VCaP (cell line): ENCODE data around the gene SMARCA4.

Experiments
- H3K27ac ChIP-seq: fragments of 450-650 bp; 2 replicates; pipeline ENCODE4 v1.5.1; 2017
- TF ChIP-seq, protein P1 (sequence below): fragments of 450-650 bp; conservative IDR thresholded peaks from 2 replicates; pipeline ENCODE4 v1.5.1; 2017; ENCODE audit warnings: mild to moderate bottlenecking, moderate library complexity

Gene SMARCA4

DNA sequence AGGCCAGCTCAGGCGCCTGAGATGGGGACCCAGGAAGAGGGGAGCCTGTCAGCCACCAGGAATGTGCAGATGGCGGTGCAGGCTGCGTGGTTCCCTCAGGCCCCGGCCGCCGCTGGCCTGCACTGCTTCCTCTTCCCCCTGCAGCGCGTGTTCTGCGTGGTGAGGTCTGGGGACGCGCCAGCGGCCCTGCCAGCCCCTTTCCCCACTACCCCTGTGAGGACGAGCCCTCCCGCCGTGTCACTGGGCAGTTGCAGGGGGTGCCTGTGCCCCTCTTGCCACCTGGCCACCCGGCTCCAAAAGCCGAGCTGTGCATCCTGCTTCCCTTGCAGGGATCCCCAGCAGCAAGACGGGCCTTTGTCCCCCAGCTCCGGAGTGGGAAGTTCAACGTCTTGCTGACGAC is 58.4 kb downstream of the SMARCA4 start:
- TF ChIP-seq, protein P1, sequence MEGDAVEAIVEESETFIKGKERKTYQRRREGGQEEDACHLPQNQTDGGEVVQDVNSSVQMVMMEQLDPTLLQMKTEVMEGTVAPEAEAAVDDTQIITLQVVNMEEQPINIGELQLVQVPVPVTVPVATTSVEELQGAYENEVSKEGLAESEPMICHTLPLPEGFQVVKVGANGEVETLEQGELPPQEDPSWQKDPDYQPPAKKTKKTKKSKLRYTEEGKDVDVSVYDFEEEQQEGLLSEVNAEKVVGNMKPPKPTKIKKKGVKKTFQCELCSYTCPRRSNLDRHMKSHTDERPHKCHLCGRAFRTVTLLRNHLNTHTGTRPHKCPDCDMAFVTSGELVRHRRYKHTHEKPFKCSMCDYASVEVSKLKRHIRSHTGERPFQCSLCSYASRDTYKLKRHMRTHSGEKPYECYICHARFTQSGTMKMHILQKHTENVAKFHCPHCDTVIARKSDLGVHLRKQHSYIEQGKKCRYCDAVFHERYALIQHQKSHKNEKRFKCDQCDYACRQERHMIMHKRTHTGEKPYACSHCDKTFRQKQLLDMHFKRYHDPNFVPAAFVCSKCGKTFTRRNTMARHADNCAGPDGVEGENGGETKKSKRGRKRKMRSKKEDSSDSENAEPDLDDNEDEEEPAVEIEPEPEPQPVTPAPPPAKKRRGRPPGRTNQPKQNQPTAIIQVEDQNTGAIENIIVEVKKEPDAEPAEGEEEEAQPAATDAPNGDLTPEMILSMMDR, result no peak
- no peak overlapping the region for H3K27ac ChIP-seq

DNA sequence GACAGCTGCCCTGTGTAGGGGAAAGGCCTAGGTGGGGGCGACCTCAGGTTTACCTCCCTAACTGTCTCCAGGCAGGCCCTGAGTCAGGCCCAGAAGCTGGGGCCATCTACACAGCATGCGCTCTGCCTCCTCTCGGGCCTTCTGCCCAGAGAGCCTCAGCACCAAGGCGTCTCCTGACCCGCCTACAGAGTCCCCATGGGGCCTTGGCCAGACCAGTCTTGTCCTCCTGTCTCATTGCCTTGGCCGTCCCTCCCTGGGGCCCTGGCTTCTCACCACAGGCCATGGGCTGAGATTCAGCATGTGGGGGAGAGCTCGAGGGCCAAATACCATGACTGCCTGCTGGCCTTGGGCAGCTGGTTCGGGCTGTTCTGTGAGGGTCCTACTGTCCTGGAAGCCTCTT is 59.0 kb downstream of the SMARCA4 start:
- H3K27ac ChIP-seq, result no peak overlapping the region
- TF ChIP-seq, protein P1, result no peak

DNA sequence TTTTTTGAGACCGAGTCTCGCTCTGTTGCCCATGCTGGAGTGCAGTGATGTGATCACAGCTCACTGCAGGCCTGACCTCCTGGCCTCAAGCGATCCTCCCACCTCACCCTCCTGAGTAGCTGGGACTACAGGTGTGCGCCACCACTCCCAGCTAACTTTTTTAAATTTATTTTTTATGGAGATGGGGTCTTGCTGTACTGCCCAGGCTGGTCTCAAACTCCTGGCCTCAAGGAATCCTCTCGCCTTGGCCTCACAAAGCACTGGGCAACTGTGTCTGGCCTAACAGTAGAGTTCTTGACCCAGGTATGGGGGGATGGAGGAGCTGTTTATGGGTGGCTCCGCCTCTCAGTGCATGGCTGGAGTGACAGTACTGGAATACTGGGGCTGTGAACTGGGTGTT is 59.6 kb downstream of the SMARCA4 start:
- TF ChIP-seq, protein P1, result no peak
- H3K27ac ChIP-seq, result no peak overlapping the region

DNA sequence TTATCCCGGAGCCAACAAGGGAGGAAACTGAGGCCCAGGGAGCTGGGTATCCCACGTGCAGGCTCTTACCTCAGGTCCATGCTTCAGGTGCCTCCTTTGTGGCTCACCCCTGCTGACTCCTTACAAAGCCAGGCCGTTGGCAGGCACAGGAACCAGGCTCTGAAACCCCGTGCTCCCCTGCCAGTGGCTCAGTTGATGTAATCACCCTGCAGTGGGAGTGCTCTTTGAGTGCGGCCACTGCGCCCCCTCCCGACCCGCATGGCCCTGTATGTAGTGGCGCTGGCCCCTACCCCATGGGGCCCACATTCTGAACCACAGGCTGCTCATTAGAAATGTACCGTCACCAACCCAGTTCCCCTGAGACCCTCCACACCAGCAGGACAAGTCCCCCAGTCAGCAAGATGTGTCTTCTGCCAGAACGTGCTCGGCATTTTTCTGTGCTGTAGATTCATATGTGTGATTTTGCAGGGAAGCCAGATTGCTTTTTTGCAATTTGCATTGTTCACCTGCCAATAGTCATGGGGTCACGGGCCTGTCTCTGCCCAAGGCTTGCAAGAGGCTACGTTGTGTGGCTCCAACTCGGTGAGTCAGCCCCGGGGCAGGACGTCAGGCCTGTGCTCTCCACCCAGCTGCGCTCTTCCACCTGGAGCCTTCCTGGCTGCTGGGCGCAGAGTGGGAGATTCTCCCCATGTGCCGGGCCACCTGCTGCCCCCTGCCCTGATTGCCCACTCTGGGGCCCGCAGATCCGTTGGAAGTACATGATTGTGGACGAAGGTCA is 60.3 kb downstream of the SMARCA4 start:
- TF ChIP-seq, protein P1, result no peak
- H3K27ac ChIP-seq, result no peak overlapping the region

DNA sequence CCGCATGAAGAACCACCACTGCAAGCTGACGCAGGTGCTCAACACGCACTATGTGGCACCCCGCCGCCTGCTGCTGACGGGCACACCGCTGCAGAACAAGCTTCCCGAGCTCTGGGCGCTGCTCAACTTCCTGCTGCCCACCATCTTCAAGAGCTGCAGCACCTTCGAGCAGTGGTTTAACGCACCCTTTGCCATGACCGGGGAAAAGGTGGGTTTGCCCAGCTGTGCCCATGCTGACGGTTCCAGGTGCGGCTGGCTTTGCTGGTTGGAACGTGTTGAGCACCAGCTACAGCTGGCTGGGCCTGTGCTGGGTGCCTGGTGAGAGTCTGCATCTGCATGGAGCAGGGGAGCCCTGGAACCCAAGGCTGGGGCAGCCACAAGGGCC is 60.9 kb downstream of the SMARCA4 start:
- TF ChIP-seq, protein P1, result no peak
- no peak overlapping the region for H3K27ac ChIP-seq

DNA sequence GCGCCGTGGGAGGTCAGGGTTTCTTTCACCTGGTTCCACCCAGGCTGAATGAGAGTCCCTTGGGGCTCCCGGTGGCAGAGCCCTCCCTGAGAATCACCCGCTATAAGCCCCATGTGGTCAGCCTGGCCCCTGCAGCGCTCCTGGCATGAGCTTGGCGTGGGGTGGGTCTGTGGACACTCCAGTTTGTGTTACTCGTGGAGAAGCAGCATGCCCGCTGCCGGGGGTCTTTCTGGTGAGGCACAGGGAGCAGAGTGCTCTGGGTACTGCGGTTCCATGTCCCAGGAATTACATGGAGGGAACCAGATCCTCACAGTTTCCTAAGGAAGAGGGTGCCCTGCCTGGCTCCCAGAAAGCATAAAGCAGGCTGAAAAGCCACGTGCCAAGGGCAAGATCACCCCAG is 62.2 kb downstream of the SMARCA4 start:
- TF ChIP-seq, protein P1, result no peak
- H3K27ac ChIP-seq, result no peak overlapping the region

DNA sequence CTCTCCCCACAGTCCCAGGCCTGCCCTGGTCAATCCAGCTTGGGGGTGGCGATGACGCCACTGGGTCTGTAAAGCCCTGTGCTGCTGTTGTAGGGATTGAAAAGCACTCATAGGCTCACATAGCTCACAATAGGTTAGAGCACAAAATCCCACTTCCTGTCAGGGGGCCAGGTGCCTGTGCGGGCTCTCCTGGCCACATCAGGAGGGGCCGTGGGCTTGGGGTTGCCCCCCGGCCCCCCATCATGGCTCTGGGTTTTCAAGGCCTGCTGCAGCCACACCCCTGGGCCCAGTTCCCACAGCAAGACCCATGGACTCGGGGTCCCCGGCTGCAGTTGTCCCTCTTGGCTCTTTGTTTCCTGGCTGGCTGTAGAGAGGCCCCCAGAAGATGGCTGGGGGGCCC is 62.9 kb downstream of the SMARCA4 start:
- H3K27ac ChIP-seq, result no peak overlapping the region
- TF ChIP-seq, protein P1, result no peak
